GM12892 (cell line): ENCODE measurements around the gene EPS8.
"Not testable (repeated sequence)": the region's sequence is repeated elsewhere in the genome, so short reads cannot be mapped to it uniquely, and the experiment has no call there.

Experiments used
- POLR2A ChIP-seq: IDR thresholded peaks from 2 replicates; pipeline ENCODE4 v1.6.1; 2011; ENCODE audit warnings: low read depth, low read length, control low read depth
- POLR2AphosphoS5 ChIP-seq: IDR thresholded peaks from 2 replicates; pipeline ENCODE4 v1.6.1; 2011; ENCODE audit warnings: low read depth, low read length, control low read depth
- TAF1 ChIP-seq: IDR thresholded peaks from 2 replicates; pipeline ENCODE4 v1.6.1; 2011; ENCODE audit warnings: low read depth, mild to moderate bottlenecking, control low read depth, low read length, borderline replicate concordance

DNA sequence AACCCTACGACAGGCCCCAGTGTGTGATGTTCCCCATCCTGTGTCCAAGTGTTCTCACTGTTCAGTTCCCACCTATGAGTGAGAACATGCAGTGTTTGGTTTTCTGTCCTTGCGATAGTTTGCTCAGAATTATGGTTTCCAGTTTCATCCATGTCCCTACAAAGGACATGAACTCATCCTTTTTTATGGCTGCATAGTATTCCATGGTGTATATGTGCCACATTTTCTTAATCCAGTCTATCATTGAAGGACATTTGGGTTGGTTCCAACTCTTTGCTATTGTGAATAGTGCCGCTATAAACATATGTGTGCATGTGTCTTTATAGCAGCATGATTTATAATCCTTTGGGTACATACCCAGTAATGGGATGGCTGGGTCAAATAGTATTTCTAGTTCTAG, 47.3 kb downstream of the EPS8 start:
- not testable (repeated sequence) for TF ChIP-seq TAF1, POLR2A, POLR2AphosphoS5
